ENCODE results near the gene RNF40. TPM values are rescaled to one million over a fixed set of nuclear protein-coding genes. Genes with fewer than 3 reads are reported as not detected.

RNF40 gene
- total and polyA plus RNA-seq, 2 of the 8 experiments (the other 6 are each of a cell fraction or from before 2014, with no cell fraction given): 38.5 to 68.7 TPM

GRCh38 chr16:30755955-30756780 lies 6.0 kb upstream of the RNF40 start (continued):
- no peak for TF ChIP-seq SP2 (IDR thresholded peaks at IDR 0.05; ENCODE audit: low read length)
- no peak for TF ChIP-seq KDM5A (IDR thresholded peaks at IDR 0.05; ENCODE audit: low read length)
- no peak for TF ChIP-seq TEAD4 (IDR thresholded peaks at IDR 0.05; ENCODE audit: low read depth, low read length)
- no peak for TF ChIP-seq TAF1 (IDR thresholded peaks at IDR 0.05; ENCODE audit: low read depth, low read length)
- TF ChIP-seq, protein P1, sequence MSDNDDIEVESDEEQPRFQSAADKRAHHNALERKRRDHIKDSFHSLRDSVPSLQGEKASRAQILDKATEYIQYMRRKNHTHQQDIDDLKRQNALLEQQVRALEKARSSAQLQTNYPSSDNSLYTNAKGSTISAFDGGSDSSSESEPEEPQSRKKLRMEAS (IDR thresholded peaks at IDR 0.05): no peak
- no peak for TF ChIP-seq CREB1 (IDR thresholded peaks at IDR 0.05)
- TF ChIP-seq, protein P2, sequence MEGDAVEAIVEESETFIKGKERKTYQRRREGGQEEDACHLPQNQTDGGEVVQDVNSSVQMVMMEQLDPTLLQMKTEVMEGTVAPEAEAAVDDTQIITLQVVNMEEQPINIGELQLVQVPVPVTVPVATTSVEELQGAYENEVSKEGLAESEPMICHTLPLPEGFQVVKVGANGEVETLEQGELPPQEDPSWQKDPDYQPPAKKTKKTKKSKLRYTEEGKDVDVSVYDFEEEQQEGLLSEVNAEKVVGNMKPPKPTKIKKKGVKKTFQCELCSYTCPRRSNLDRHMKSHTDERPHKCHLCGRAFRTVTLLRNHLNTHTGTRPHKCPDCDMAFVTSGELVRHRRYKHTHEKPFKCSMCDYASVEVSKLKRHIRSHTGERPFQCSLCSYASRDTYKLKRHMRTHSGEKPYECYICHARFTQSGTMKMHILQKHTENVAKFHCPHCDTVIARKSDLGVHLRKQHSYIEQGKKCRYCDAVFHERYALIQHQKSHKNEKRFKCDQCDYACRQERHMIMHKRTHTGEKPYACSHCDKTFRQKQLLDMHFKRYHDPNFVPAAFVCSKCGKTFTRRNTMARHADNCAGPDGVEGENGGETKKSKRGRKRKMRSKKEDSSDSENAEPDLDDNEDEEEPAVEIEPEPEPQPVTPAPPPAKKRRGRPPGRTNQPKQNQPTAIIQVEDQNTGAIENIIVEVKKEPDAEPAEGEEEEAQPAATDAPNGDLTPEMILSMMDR (IDR thresholded peaks at IDR 0.05; ENCODE audit: control extremely low read depth in 1 of 3, insufficient read depth in 1 of 3, low read depth in 1 of 3, low read length in 3 of 3): no peak
- no peak for TF ChIP-seq NANOG (IDR thresholded peaks at IDR 0.05; ENCODE audit: insufficient read depth, low read depth, low read length, poor library complexity, severe bottlenecking)
- TF ChIP-seq SIRT6 (IDR thresholded peaks at IDR 0.05; ENCODE audit: low read length): no peak

Data from H1 (cell line).